Measurements from ENCODE around the gene CTNNA2. TPM values are rescaled to one million over a fixed set of nuclear protein-coding genes. Genes with fewer than 3 reads are reported as not detected.

CTNNA2 gene
- total and polyA plus RNA-seq, 8 donors: 0.28 to 5.7 (median 0.44) TPM; not detected in 4

GRCh38 chr2:80328159-80328571 lies 815.3 kb downstream of the CTNNA2 start:
- Histone ChIP-seq H3K4me3 (no peak overlapping the region), H3K4me1 (no peaks in the 10 kb centered on the region), H3K36me3 (no peaks in the 10 kb centered on the region), H3K27ac (no peak overlapping the region), H3K9me3 (no peaks in the 10 kb centered on the region), H3K27me3 (peaks cover 0 to 23% (median 0%) of the 10 kb centered on the region in 3 donors)
- intact Hi-C loops (cut with DNase I; ENCODE audit: low total_unique reads): no loop called here
- TF ChIP-seq CTCF (IDR thresholded peaks at IDR 0.05) (no peak), POLR2A (IDR thresholded peaks at IDR 0.05) (no peak), EP300 (IDR thresholded peaks at IDR 0.05) (no peak), POLR2AphosphoS5 (IDR thresholded peaks at IDR 0.05) (no peak)
- WGBS, 5 donors: 48 to 88% (median 68%) methylated on average over 1 of the region's 1 CpG
- no peak for DNase-seq

DNA sequence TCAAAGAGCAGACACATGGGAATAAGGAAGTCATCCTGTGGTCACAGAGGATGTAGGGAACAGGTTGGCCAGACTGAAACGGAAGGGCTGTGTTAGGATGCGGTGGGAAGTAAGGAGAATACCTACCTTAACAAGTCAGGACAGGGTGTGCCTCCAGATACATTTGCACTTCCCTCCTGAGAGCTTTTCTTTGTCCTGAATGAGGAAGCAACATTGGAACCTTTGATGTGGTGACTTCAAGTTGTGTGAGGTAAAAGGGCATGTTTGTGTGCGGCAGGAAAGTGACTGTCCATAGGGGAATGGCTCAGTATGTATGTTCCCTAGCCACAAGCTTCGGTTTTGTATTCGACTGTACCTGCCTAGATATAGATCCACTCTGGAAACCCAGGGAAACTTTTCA lies 816.6 kb downstream of the CTNNA2 start:
- intact Hi-C loops (cut with DNase I; ENCODE audit: low total_unique reads): no loop called here
- Histone ChIP-seq H3K9me3 (no peaks in the 10 kb centered on the region), H3K4me3 (no peak overlapping the region), H3K27ac (no peak overlapping the region), H3K4me1 (no peaks in the 10 kb centered on the region), H3K27me3 (peaks cover 0 to 11% (median 0%) of the 10 kb centered on the region in 3 donors), H3K36me3 (no peaks in the 10 kb centered on the region)
- WGBS, 5 donors: 76 to 82% (median 79%) methylated on average over 5 of the region's 5 CpGs
- TF ChIP-seq EP300 (IDR thresholded peaks at IDR 0.05) (no peak), POLR2A (IDR thresholded peaks at IDR 0.05) (no peak), POLR2AphosphoS5 (IDR thresholded peaks at IDR 0.05) (no peak), CTCF (IDR thresholded peaks at IDR 0.05) (no peak)
- DNase-seq: no peak

GRCh38 chr2:80330527-80331450 lies 817.9 kb downstream of the CTNNA2 start:
- no peak for TF ChIP-seq CTCF (IDR thresholded peaks at IDR 0.05)
- no peak for TF ChIP-seq POLR2A (IDR thresholded peaks at IDR 0.05)
- TF ChIP-seq EP300 (IDR thresholded peaks at IDR 0.05): no peak
- no peak for TF ChIP-seq POLR2AphosphoS5 (IDR thresholded peaks at IDR 0.05)
- no peaks in the 10 kb centered on the region for H3K9me3 ChIP-seq
- no peaks in the 10 kb centered on the region for H3K36me3 ChIP-seq
- no peak overlapping the region for H3K4me3 ChIP-seq
- H3K4me1 ChIP-seq: no peaks in the 10 kb centered on the region
- no peak for DNase-seq
- 76 to 81% (median 79%) methylated on average over 14 of the region's 14 CpGs for WGBS, 5 donors
- no peaks in the 10 kb centered on the region for H3K27me3 ChIP-seq
- no peak overlapping the region for H3K27ac ChIP-seq
- intact Hi-C loops (cut with DNase I; ENCODE audit: low total_unique reads): no loop called here

GRCh38 chr2:80333886-80334285 lies 821.0 kb downstream of the CTNNA2 start:
- DNase-seq: no peak
- intact Hi-C loops (cut with DNase I; ENCODE audit: low total_unique reads): no loop called here
- WGBS, 5 donors: 86 to 93% (median 91%) methylated on average over 5 of the region's 5 CpGs

More at GRCh38 chr2:80333886-80334285, 821.0 kb downstream of the CTNNA2 start:
- Histone ChIP-seq H3K27ac (no peak overlapping the region), H3K27me3 (no peaks in the 10 kb centered on the region), H3K4me3 (no peak overlapping the region), H3K36me3 (no peaks in the 10 kb centered on the region), H3K9me3 (no peaks in the 10 kb centered on the region), H3K4me1 (no peaks in the 10 kb centered on the region)
- no peak for TF ChIP-seq POLR2AphosphoS5 (IDR thresholded peaks at IDR 0.05)
- no peak for TF ChIP-seq POLR2A (IDR thresholded peaks at IDR 0.05)
- no peak for TF ChIP-seq CTCF (IDR thresholded peaks at IDR 0.05)
- no peak for TF ChIP-seq EP300 (IDR thresholded peaks at IDR 0.05)
